HCT116 (cell line): ENCODE results near the gene ATG10. TPM values are rescaled to one million over a fixed set of nuclear protein-coding genes. Genes with fewer than 3 reads are reported as not detected.

ENCODE experiments used
- ATAC-seq: fragments of 200-7000 bp; cut with Tn5 transposase; 2 replicates; pipeline ENCODE4 v1.9.1; 2020; ENCODE audit warnings: mild to moderate bottlenecking, moderate library complexity
- BruUV-seq: library from RNA; stranded (reverse); fragments of 400-500 nt; replicated peaks from 2 replicates; lab custom pipeline; 2021; lab: Mats Ljungman, UMichigan
- CTCF ChIA-PET: fragments of 300-600 bp; sonication (Branson Sonifier 250); formaldehyde crosslinking; loops from one replicate; lab custom pipeline; 2021; ENCODE audit warnings: antibody characterized with exemption; lab: Charles Lee
- POLR2A ChIA-PET: fragments of 300-600, 350-600 bp; sonication (Branson Sonifier 250); formaldehyde crosslinking; loops from one replicate; lab custom pipeline; 2021; ENCODE audit warnings: antibody characterized with exemption; lab: Charles Lee
- RAD21 ChIA-PET, 2 experiments: fragments of 300-600 bp; sonication (Branson Sonifier 250); formaldehyde crosslinking; loops; one replicate each; lab custom pipeline; 2023; ENCODE audit warnings: low total read pairs in 2 of 2; ENCODE audit not compliant: uncharacterized antibody in 2 of 2, unreplicated experiment in 2 of 2, low non-redundant PET in 1 of 2; lab: Charles Lee
- DNase-seq: peaks from one replicate; pipeline ENCODE4 v3.0.0-alpha.2; 2010; ENCODE audit warnings: low read depth, low spot score
- H2AFZ ChIP-seq: fragments of 200-600 bp; shearing (Covaris generic), sonication (generic); 2 replicates; pipeline ENCODE4 v1.6.1; 2017; ENCODE audit warnings: low read depth, mixed run types, mixed read lengths, antibody characterized with exemption, low read length; ENCODE audit not compliant: poor library complexity, severe bottlenecking
- H3K27ac ChIP-seq: 2 replicates; pipeline ENCODE4 v1.5.1; 2012; ENCODE audit warnings: low read depth, low read length
- H3K27me3 ChIP-seq: fragments of 200-600 bp; sonication (generic); 2 replicates; pipeline ENCODE4 v1.6.1; 2016; ENCODE audit warnings: mixed run types, low read length, mixed read lengths; ENCODE audit not compliant: insufficient read depth
- H3K36me3 ChIP-seq, 2 experiments: fragments of 200-500 bp in 1 of 2; fragments of 200-600 bp in 1 of 2; sonication (Bioruptor generic) in 1 of 2; sonication (generic) in 1 of 2; 2 replicates each; pipeline versions ENCODE4 v1.5.1 to v1.6.1; 2014 to 2016; ENCODE audit warnings: low read length in 2 of 2, inconsistent platforms in 1 of 2, mixed read lengths in 1 of 2, mixed run types in 1 of 2; ENCODE audit not compliant: insufficient read depth in 2 of 2, control insufficient read depth in 1 of 2
- H3K4me1 ChIP-seq, 2 experiments: fragments of 200-600 bp in 1 of 2; sonication (generic) in 1 of 2; 2 replicates each; pipeline versions ENCODE4 v1.5.1 to v1.6.1; 2012 to 2017; ENCODE audit warnings: low read length in 2 of 2, inconsistent platforms in 1 of 2, mild to moderate bottlenecking in 1 of 2, mixed read lengths in 1 of 2, mixed run types in 1 of 2, moderate library complexity in 1 of 2; ENCODE audit not compliant: insufficient read depth in 2 of 2, control insufficient read depth in 1 of 2
- H3K4me2 ChIP-seq: fragments of 200-600 bp; sonication (generic); 2 replicates; pipeline ENCODE4 v1.6.1; 2017; ENCODE audit warnings: mixed run types, low read length, mixed read lengths
- H3K4me3 ChIP-seq, 2 experiments: fragments of 200-600 bp in 1 of 2; sonication (generic) in 1 of 2; replicated peaks in 1 of 2; 2 replicates each; pipeline ENCODE4 v1.5.1; 2011 to 2016; ENCODE audit warnings: low read length in 2 of 2, control low read depth in 1 of 2, low read depth in 1 of 2, mild to moderate bottlenecking in 1 of 2, mixed read lengths in 1 of 2, mixed run types in 1 of 2
- H3K79me2 ChIP-seq: fragments of 200-600 bp; sonication (generic); 2 replicates; pipeline ENCODE4 v1.6.1; 2017; ENCODE audit warnings: mild to moderate bottlenecking, mixed run types, low read length, moderate library complexity, mixed read lengths; ENCODE audit not compliant: insufficient read depth
- H3K9ac ChIP-seq: fragments of 200-600 bp; sonication (generic); 2 replicates; pipeline ENCODE4 v1.6.1; 2016; ENCODE audit warnings: low read length, mixed read lengths
- H3K9me2 ChIP-seq: fragments of 200-600 bp; sonication (generic), shearing (Covaris generic); 2 replicates; pipeline ENCODE4 v1.6.1; 2017; ENCODE audit warnings: mixed run types, mild to moderate bottlenecking, moderate library complexity; ENCODE audit not compliant: insufficient read depth
- H3K9me3 ChIP-seq, 2 experiments: fragments of 200-500 bp in 1 of 2; fragments of 200-600 bp in 1 of 2; sonication (Bioruptor generic) in 1 of 2; sonication (generic) in 1 of 2; 2 replicates each; pipeline ENCODE4 v1.6.1; 2014 to 2017; ENCODE audit warnings: low read length in 2 of 2, mixed read lengths in 2 of 2, inconsistent platforms in 1 of 2, low read depth in 1 of 2, mild to moderate bottlenecking in 1 of 2, mixed run types in 1 of 2, moderate library complexity in 1 of 2; ENCODE audit not compliant: control insufficient read depth in 1 of 2, insufficient read depth in 1 of 2
- H4K20me1 ChIP-seq: fragments of 200-600 bp; sonication (generic), shearing (Covaris generic); 2 replicates; pipeline ENCODE4 v1.6.1; 2017; ENCODE audit warnings: mixed run types, mild to moderate bottlenecking, moderate library complexity; ENCODE audit not compliant: insufficient read depth
- CBX3 ChIP-seq: IDR thresholded peaks from 2 replicates; pipeline ENCODE4 v1.6.1; 2012; ENCODE audit warnings: low read depth
- CEBPB ChIP-seq: IDR thresholded peaks from 2 replicates; pipeline ENCODE4 v1.6.1; 2012; ENCODE audit warnings: low read depth
- CTCF ChIP-seq, 3 experiments: fragments of 200-600 bp in 1 of 3; sonication (generic) in 1 of 3; IDR thresholded peaks in 2 of 3; conservative IDR thresholded peaks in 1 of 3; 2 replicates each; pipeline ENCODE4 v1.5.1; 2012 to 2017; ENCODE audit warnings: low read depth in 2 of 3, low read length in 2 of 3, antibody characterized with exemption in 1 of 3, borderline replicate concordance in 1 of 3, control low read depth in 1 of 3, mild to moderate bottlenecking in 1 of 3, mixed read lengths in 1 of 3, mixed run types in 1 of 3, moderate library complexity in 1 of 3; ENCODE audit not compliant: insufficient read depth in 1 of 3
- ELF1 ChIP-seq: IDR thresholded peaks from 2 replicates; pipeline ENCODE4 v1.6.1; 2012; ENCODE audit warnings: low read depth, borderline replicate concordance
- FOSL1 ChIP-seq: IDR thresholded peaks from 2 replicates; pipeline ENCODE4 v1.6.1; 2012; ENCODE audit warnings: low read depth
- MAX ChIP-seq: IDR thresholded peaks from 2 replicates; pipeline ENCODE4 v1.6.1; 2012
- RAD21 ChIP-seq: IDR thresholded peaks from 2 replicates; pipeline ENCODE4 v1.6.1; 2012; ENCODE audit warnings: low read depth, mild to moderate bottlenecking
- REST ChIP-seq: IDR thresholded peaks from 2 replicates; pipeline ENCODE4 v1.6.1; 2012; ENCODE audit warnings: low read depth
- TCF7L2 ChIP-seq: IDR thresholded peaks from 2 replicates; pipeline ENCODE4 v1.7.0; 2011; ENCODE audit warnings: borderline replicate concordance, inconsistent platforms; ENCODE audit not compliant: insufficient read depth, insufficient read length; ENCODE audit errors: extremely low read depth
- ZBTB33 ChIP-seq: IDR thresholded peaks from 2 replicates; pipeline ENCODE4 v1.6.1; 2011; ENCODE audit warnings: mild to moderate bottlenecking, low read length, moderate library complexity; ENCODE audit not compliant: insufficient replicate concordance; ENCODE audit errors: extremely low read depth
- ZNF274 ChIP-seq: fragments of 200-500 bp; sonication (Bioruptor generic); IDR thresholded peaks from 2 replicates; pipeline ENCODE4 v1.6.1; 2014; ENCODE audit warnings: mild to moderate bottlenecking, low read depth, low read length, inconsistent platforms
- intact Hi-C: fragments of 100-400 bp; cut with micrococcal nuclease; formaldehyde crosslinking; loops from 2 replicates; pipeline ENCODE4 v1.10.0; 2022
- total RNA-seq: library from RNA; stranded (reverse); gene quantifications from one replicate; pipeline ENCODE4 v1.2.1, GENCODE V29; 2021; ENCODE audit not compliant: unreplicated experiment

ATG10 gene
- total RNA-seq, 1 experiment from 2014 or later, result 9.4 TPM

- TF ChIP-seq CBX3 (no peak), REST (no peak), CEBPB (no peak)
Observed at GRCh38 chr5:82150559-82150958, 178.7 kb downstream of the ATG10 start (continued).

GRCh38 chr5:82151204-82151603 is 179.4 kb downstream of the ATG10 start:
- H3K4me2 ChIP-seq, result no peak overlapping the region
- H3K9me3 ChIP-seq, result no peaks in the 10 kb centered on the region
- no peak overlapping the region for H3K27ac ChIP-seq
- H3K4me1 ChIP-seq, result peaks cover 0 to 9% of the 10 kb centered on the region in 2 experiments; a peak in 2 of 4 replicates
- DNase-seq (no peak), ATAC-seq (no peak)
- BruUV-seq, result no TSS peak
- ChIA-PET CTCF (no interaction called here), POLR2A (interaction anchor here (0.7 kb wide), 1 partner anchor 186 kb away, joined by 3 read pairs; no protein-coding TSS in a partner anchor), RAD21 (no interaction called here)
- intact Hi-C loops, result no loop called here
- no peak overlapping the region for H2AFZ ChIP-seq
- no peaks in the 10 kb centered on the region for H3K36me3 ChIP-seq
- H3K4me3 ChIP-seq, result no peak overlapping the region
- no peaks in the 10 kb centered on the region for H3K27me3 ChIP-seq
- H3K9ac ChIP-seq, result no peak overlapping the region
- H4K20me1 ChIP-seq, result no peaks in the 10 kb centered on the region
- no peaks in the 10 kb centered on the region for H3K79me2 ChIP-seq
- TF ChIP-seq ELF1, result no peak
- no peak for TF ChIP-seq RAD21
- no peak for TF ChIP-seq CEBPB
- no peak for TF ChIP-seq FOSL1
- no peak for TF ChIP-seq MAX
- TF ChIP-seq CTCF (IDR thresholded peaks at IDR 0.05 in 2 of 3, conservative IDR thresholded peaks at IDR 0.05 in 1 of 3; ENCODE audit: borderline replicate concordance in 1 of 3, insufficient read depth in 1 of 3, low read depth in 2 of 3, low read length in 2 of 3), result no peak
- TF ChIP-seq ZNF274, result no peak
- no peak for TF ChIP-seq CBX3
- no peak for TF ChIP-seq ZBTB33
- TF ChIP-seq REST, result no peak
- TF ChIP-seq TCF7L2, result no peak
- H3K9me2 ChIP-seq, result no peaks in the 10 kb centered on the region
